GM18498 (cell line): ENCODE results near the gene EDA2R.

Experiments used
- ATAC-seq: cut with Tn5 transposase; IDR thresholded peaks from one replicate; pipeline ENCODE4 v1.9.1; 2021; ENCODE audit warnings: mild to moderate bottlenecking, moderate library complexity; ENCODE audit not compliant: unreplicated experiment

EDA2R gene

GRCh38 chrX:66638591-66639500, at the start of gene EDA2R:
EDA2R (minus strand) TSS chrX:66639078; CDS start chrX:66616020, 23,058 bp downstream.
- ATAC-seq, result peak; percentile 89

GRCh38 chrX:66684196-66684595, 45.3 kb upstream of the EDA2R start:
- no peak for ATAC-seq

GRCh38 chrX:66680451-66680850, 41.6 kb upstream of the EDA2R start:
- no peak for ATAC-seq

- no peak for ATAC-seq
Observed at GRCh38 chrX:66677430-66677829, 38.6 kb upstream of the EDA2R start.

GRCh38 chrX:66676990-66677389, 38.1 kb upstream of the EDA2R start:
- no peak for ATAC-seq

GRCh38 chrX:66676413-66676812, 37.5 kb upstream of the EDA2R start:
- no peak for ATAC-seq

- ATAC-seq, result no peak
Observed at GRCh38 chrX:66675541-66675940, 36.7 kb upstream of the EDA2R start.

GRCh38 chrX:66674506-66674905, 35.6 kb upstream of the EDA2R start:
- ATAC-seq, result peak; percentile 53

- ATAC-seq, result no peak
Observed at GRCh38 chrX:66672106-66672505, 33.2 kb upstream of the EDA2R start.

- no peak for ATAC-seq
Observed at GRCh38 chrX:66654411-66654810, 15.5 kb upstream of the EDA2R start.

- ATAC-seq, result no peak
Observed at GRCh38 chrX:66635360-66635759, 3.5 kb downstream of the EDA2R start.

- ATAC-seq, result no peak
Observed at GRCh38 chrX:66634272-66634671, 4.6 kb downstream of the EDA2R start.

- ATAC-seq, result no peak
Observed at GRCh38 chrX:66633541-66633940, 5.3 kb downstream of the EDA2R start.

- no peak for ATAC-seq
Observed at GRCh38 chrX:66632981-66633380, 5.9 kb downstream of the EDA2R start.

GRCh38 chrX:66632473-66632872, 6.4 kb downstream of the EDA2R start:
- ATAC-seq, result no peak

GRCh38 chrX:66625525-66625924, 13.4 kb downstream of the EDA2R start:
- ATAC-seq, result peak; percentile 95

GRCh38 chrX:66622209-66622608, 16.7 kb downstream of the EDA2R start:
- no peak for ATAC-seq

- no peak for ATAC-seq
Observed at GRCh38 chrX:66616944-66617343, 21.9 kb downstream of the EDA2R start.

- no peak for ATAC-seq
Observed at GRCh38 chrX:66602381-66602938, 36.4 kb downstream of the EDA2R start.

- no peak for ATAC-seq
Observed at GRCh38 chrX:66601522-66601921, 37.4 kb downstream of the EDA2R start.

- no peak for ATAC-seq
Observed at GRCh38 chrX:66579219-66579618, 59.7 kb downstream of the EDA2R start.

- ATAC-seq, result no peak
Observed at GRCh38 chrX:66553973-66554372, 84.9 kb downstream of the EDA2R start.
